B cell (primary cell): ENCODE data around the gene MED31.

ENCODE experiments used
- EZH2 ChIP-seq: IDR thresholded peaks from 2 replicates; pipeline ENCODE4 v1.6.1; 2012; ENCODE audit warnings: borderline replicate concordance, low read depth, mild to moderate bottlenecking, moderate library complexity, low read length; ENCODE audit not compliant: insufficient read depth, poor library complexity, severe bottlenecking
- TF ChIP-seq, protein P1 (sequence below): fragments of 200-600 bp; IDR thresholded peaks from one replicate; pipeline ENCODE4 v1.8.0; 2022; ENCODE audit warnings: antibody characterized with exemption, mild to moderate bottlenecking

- TF ChIP-seq, protein P1, sequence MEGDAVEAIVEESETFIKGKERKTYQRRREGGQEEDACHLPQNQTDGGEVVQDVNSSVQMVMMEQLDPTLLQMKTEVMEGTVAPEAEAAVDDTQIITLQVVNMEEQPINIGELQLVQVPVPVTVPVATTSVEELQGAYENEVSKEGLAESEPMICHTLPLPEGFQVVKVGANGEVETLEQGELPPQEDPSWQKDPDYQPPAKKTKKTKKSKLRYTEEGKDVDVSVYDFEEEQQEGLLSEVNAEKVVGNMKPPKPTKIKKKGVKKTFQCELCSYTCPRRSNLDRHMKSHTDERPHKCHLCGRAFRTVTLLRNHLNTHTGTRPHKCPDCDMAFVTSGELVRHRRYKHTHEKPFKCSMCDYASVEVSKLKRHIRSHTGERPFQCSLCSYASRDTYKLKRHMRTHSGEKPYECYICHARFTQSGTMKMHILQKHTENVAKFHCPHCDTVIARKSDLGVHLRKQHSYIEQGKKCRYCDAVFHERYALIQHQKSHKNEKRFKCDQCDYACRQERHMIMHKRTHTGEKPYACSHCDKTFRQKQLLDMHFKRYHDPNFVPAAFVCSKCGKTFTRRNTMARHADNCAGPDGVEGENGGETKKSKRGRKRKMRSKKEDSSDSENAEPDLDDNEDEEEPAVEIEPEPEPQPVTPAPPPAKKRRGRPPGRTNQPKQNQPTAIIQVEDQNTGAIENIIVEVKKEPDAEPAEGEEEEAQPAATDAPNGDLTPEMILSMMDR = no peak
- no peak for TF ChIP-seq EZH2
Observed at GRCh38 chr17:6630390-6630789, 21.0 kb downstream of the MED31 start.
